HepG2 (cell line): ENCODE data around the gene RRBP1. TPM values are rescaled to one million over a fixed set of nuclear protein-coding genes. Genes with fewer than 3 reads are reported as not detected.

Source experiments
- ATAD3A ChIP-seq: sonication (generic); formaldehyde crosslinking; IDR thresholded peaks from 2 replicates; pipeline ENCODE4 v1.4.0; 2020; ENCODE audit warnings: missing genetic modification reagents
- CC2D1A ChIP-seq: sonication (generic); formaldehyde crosslinking; IDR thresholded peaks from 2 replicates; pipeline ENCODE4 v1.8.1; 2023; ENCODE audit warnings: mild to moderate bottlenecking, missing genetic modification reagents
- FOSL2 ChIP-seq: sonication (generic); formaldehyde crosslinking; IDR thresholded peaks from 2 replicates; pipeline ENCODE4 v1.4.0; 2020; ENCODE audit warnings: missing genetic modification reagents
- KLF12 ChIP-seq: sonication (generic); formaldehyde crosslinking; IDR thresholded peaks from 2 replicates; pipeline ENCODE4 v1.4.0; 2020; ENCODE audit warnings: missing genetic modification reagents, borderline replicate concordance
- NAIF1 ChIP-seq: sonication (generic); formaldehyde crosslinking; IDR thresholded peaks from 2 replicates; pipeline ENCODE4 v1.5.0; 2020; ENCODE audit warnings: mild to moderate bottlenecking, missing genetic modification reagents, borderline replicate concordance
- NR1H2 ChIP-seq: sonication (generic); formaldehyde crosslinking; IDR thresholded peaks from 2 replicates; pipeline ENCODE4 v1.8.1; 2022; ENCODE audit warnings: low read depth, missing genetic modification reagents, borderline replicate concordance
- RORA ChIP-seq: sonication (generic); formaldehyde crosslinking; IDR thresholded peaks from 2 replicates; pipeline ENCODE4 v1.5.0; 2020; ENCODE audit warnings: mild to moderate bottlenecking, missing genetic modification reagents, moderate library complexity
- TAF1 ChIP-seq: sonication (generic); formaldehyde crosslinking; IDR thresholded peaks from 2 replicates; pipeline ENCODE4 v1.4.0; 2020; ENCODE audit warnings: missing genetic modification reagents
- U2AF1 ChIP-seq: fragments of 200-400 bp; formaldehyde crosslinking; optimal IDR thresholded peaks from 2 replicates; pipeline ENCODE3; 2017; ENCODE audit warnings: mild to moderate bottlenecking, low read depth, low read length
- ZBTB21 ChIP-seq: sonication (generic); formaldehyde crosslinking; IDR thresholded peaks from 2 replicates; pipeline ENCODE4 v1.4.0; 2020; ENCODE audit warnings: missing genetic modification reagents
- ZBTB3 ChIP-seq: sonication (generic); formaldehyde crosslinking; IDR thresholded peaks from 2 replicates; pipeline ENCODE4 v1.4.0; 2020; ENCODE audit warnings: low read depth, mild to moderate bottlenecking, moderate library complexity, missing genetic modification reagents, borderline replicate concordance
- ZFP36 ChIP-seq: fragments of 150-350 bp; IDR thresholded peaks from 2 replicates; pipeline ENCODE4 v1.6.1; 2018; ENCODE audit warnings: borderline replicate concordance, low read length, low read depth; ENCODE audit not compliant: partially characterized antibody
- ZNF207 ChIP-seq: fragments of 450-650 bp; IDR thresholded peaks from 2 replicates; pipeline ENCODE4 v1.6.1; 2016; ENCODE audit warnings: antibody characterized with exemption, borderline replicate concordance
- ZNF33B ChIP-seq: sonication (generic); formaldehyde crosslinking; IDR thresholded peaks from 2 replicates; pipeline ENCODE4 v1.5.1; 2020; ENCODE audit warnings: mild to moderate bottlenecking, missing genetic modification reagents
- ZNF484 ChIP-seq: sonication (generic); formaldehyde crosslinking; IDR thresholded peaks from 2 replicates; pipeline ENCODE4 v1.5.1; 2020; ENCODE audit warnings: mild to moderate bottlenecking, low read depth, missing genetic modification reagents, borderline replicate concordance
- ZNF496 ChIP-seq: sonication (generic); formaldehyde crosslinking; IDR thresholded peaks from 2 replicates; pipeline ENCODE4 v1.8.1; 2023; ENCODE audit warnings: mild to moderate bottlenecking, moderate library complexity, missing genetic modification reagents; ENCODE audit not compliant: insufficient replicate concordance
- ZNF615 ChIP-seq: sonication (generic); formaldehyde crosslinking; IDR thresholded peaks from 2 replicates; pipeline ENCODE4 v1.5.0; 2020; ENCODE audit warnings: mild to moderate bottlenecking, missing genetic modification reagents, borderline replicate concordance
- ZNF616 ChIP-seq: sonication (generic); formaldehyde crosslinking; IDR thresholded peaks from 2 replicates; pipeline ENCODE4 v1.5.0; 2020; ENCODE audit warnings: low read depth, mild to moderate bottlenecking, missing genetic modification reagents
- ZNF7 ChIP-seq: IDR thresholded peaks from 2 replicates; pipeline ENCODE4 v1.6.1; 2016; ENCODE audit warnings: missing biosample characterization, missing genetic modification reagents
- ZNF713 ChIP-seq: sonication (generic); formaldehyde crosslinking; IDR thresholded peaks from 2 replicates; pipeline ENCODE4 v1.4.0; 2020; ENCODE audit warnings: mild to moderate bottlenecking, missing genetic modification reagents
- polyA plus RNA-seq, 8 experiments: library from polyadenylated mRNA; depleted of rRNA in 3 of 8; stranded (reverse) in 7 of 8; unstranded in 1 of 8; fragments of >200 nt; fragmentation: Illumina TruSeq in 4 of 8; extraction: Trizol in 4 of 8; gene quantifications; 2 replicates each; pipeline versions ENCODE4 v1.2.1 to v1.2.3, GENCODE V29; 2011 to 2016; ENCODE audit warnings: low read depth in 4 of 8, missing spikeins in 1 of 8, mixed read lengths in 1 of 8; ENCODE audit not compliant: insufficient read depth in 1 of 8
- total RNA-seq, 5 experiments: library from RNA; depleted of rRNA; stranded (reverse); fragments of >200 nt; fragmentation: Illumina TruSeq; extraction: Trizol; gene quantifications; 2 replicates each; pipeline ENCODE4 v1.2.3, GENCODE V29; 2016; ENCODE audit warnings: low read depth in 1 of 5
- TF ChIP-seq, protein P1 (sequence below): IDR thresholded peaks from 2 replicates; pipeline ENCODE4 v1.6.1; 2016; ENCODE audit warnings: low read depth, control low read depth
- TF ChIP-seq, protein P2 (sequence below): fragments of 450-650 bp; IDR thresholded peaks from 2 replicates; pipeline ENCODE4 v1.6.1; 2016
- TF ChIP-seq, protein P3 (sequence below): sonication (generic); formaldehyde crosslinking; IDR thresholded peaks from 2 replicates; pipeline ENCODE4 v1.8.1; 2023; ENCODE audit warnings: mild to moderate bottlenecking, inconsistent platforms, moderate library complexity, missing genetic modification reagents, borderline replicate concordance
- TF ChIP-seq, protein P4 (sequence below): sonication (generic); formaldehyde crosslinking; IDR thresholded peaks from 2 replicates; pipeline ENCODE4 v1.4.0; 2020; ENCODE audit warnings: missing genetic modification reagents, borderline replicate concordance

The RRBP1 gene
- total and polyA plus RNA-seq, 2 of the 13 experiments (the other 11 are each of a cell fraction or from before 2014, with no cell fraction given), result 150 to 222 TPM

DNA sequence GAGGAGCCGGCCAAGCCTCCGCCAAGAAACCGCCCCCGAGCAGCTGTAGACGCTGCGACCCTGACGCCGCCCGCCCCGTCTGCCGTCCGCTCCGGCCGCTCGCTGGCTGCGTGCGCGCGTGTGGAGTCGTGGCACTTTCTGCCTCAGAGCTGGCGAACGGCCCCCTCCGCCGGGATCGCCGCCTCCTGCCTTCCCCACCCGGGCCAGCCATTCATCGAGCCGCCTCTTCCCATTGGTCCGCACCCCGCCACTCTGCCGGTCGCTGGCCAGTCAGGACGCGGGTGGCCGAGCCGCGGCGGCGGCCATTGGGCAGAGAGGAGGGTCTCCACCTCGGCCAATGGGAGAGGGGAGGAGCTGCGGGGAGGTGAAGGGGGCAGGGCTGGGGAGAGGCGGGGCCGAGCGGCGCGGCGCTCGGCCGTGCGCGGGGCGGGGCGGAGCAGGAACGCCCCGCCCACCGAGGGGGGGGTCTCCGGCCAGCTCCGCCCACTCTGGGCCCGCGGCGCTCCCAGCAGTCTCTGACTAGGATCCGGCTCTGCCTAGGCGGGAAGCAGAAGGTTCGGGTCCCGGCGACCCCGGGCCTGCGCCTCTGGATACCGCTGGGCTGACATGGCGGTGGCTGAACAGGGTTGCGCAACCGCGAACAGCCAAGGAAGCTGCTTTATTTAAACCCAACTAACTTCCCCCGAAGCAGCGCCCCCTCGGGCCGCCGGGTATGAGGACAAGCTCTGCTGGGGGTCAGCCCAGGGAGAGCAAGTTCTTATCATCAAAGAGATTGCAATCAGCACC, at the start of gene RRBP1 (continued):
- TF ChIP-seq ZNF484 (CRISPR knock-in tag) (peak; percentile 56; the same call in 1 of the 2 replicates), ZNF713 (CRISPR knock-in tag) (peak; percentile 36; the same call in 1 of the 2 replicates), TAF1 (CRISPR knock-in tag) (peak; percentile 100), ZFP36 (no peak), ZNF616 (0 out of 2 replicates have a peak, but pooled peaks have one; percentile 57), NAIF1 (CRISPR knock-in tag) (no peak), ZNF207 (no peak), ZBTB3 (no peak), ZNF33B (CRISPR knock-in tag) (peak; percentile 78; the same call in 1 of the 2 replicates), CC2D1A (no peak), ZNF615 (CRISPR knock-in tag) (no peak), ZNF496 (CRISPR knock-in tag) (no peak), NR1H2 (CRISPR knock-in tag) (0 out of 2 replicates have a peak, but pooled peaks have one; percentile 70), ATAD3A (CRISPR knock-in tag) (0 out of 2 replicates have a peak, but pooled peaks have one; percentile 81), U2AF1 (no peak), KLF12 (CRISPR knock-in tag) (0 out of 2 replicates have a peak, but pooled peaks have one; percentile 79), RORA (no peak), ZNF7 (CRISPR knock-in tag) (no peak), FOSL2 (CRISPR knock-in tag) (peak; percentile 76), ZBTB21 (CRISPR knock-in tag) (peak; percentile 65)
- TF ChIP-seq, protein P1, sequence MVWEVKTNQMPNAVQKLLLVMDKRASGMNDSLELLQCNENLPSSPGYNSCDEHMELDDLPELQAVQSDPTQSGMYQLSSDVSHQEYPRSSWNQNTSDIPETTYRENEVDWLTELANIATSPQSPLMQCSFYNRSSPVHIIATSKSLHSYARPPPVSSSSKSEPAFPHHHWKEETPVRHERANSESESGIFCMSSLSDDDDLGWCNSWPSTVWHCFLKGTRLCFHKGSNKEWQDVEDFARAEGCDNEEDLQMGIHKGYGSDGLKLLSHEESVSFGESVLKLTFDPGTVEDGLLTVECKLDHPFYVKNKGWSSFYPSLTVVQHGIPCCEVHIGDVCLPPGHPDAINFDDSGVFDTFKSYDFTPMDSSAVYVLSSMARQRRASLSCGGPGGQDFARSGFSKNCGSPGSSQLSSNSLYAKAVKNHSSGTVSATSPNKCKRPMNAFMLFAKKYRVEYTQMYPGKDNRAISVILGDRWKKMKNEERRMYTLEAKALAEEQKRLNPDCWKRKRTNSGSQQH (CRISPR knock-in tag), result peak; percentile 89; the same call in 1 of the 2 replicates
- TF ChIP-seq, protein P2, sequence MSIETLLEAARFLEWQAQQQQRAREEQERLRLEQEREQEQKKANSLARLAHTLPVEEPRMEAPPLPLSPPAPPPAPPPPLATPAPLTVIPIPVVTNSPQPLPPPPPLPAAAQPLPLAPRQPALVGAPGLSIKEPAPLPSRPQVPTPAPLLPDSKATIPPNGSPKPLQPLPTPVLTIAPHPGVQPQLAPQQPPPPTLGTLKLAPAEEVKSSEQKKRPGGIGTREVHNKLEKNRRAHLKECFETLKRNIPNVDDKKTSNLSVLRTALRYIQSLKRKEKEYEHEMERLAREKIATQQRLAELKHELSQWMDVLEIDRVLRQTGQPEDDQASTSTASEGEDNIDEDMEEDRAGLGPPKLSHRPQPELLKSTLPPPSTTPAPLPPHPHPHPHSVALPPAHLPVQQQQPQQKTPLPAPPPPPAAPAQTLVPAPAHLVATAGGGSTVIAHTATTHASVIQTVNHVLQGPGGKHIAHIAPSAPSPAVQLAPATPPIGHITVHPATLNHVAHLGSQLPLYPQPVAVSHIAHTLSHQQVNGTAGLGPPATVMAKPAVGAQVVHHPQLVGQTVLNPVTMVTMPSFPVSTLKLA, result no peak; the same call in none of the 2 replicates
- TF ChIP-seq, protein P3, sequence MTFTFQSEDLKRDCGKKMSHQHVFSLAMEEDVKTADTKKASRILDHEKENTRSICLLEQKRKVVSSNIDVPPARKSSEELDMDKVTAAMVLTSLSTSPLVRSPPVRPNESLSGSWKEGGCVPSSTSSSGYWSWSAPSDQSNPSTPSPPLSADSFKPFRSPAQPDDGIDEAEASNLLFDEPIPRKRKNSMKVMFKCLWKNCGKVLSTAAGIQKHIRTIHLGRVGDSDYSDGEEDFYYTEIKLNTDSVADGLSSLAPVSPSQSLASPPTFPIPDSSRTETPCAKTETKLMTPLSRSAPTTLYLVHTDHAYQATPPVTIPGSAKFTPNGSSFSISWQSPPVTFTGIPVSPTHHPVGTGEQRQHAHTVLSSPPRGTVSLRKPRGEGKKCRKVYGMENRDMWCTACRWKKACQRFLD (CRISPR knock-in tag), result no peak
- TF ChIP-seq, protein P4, sequence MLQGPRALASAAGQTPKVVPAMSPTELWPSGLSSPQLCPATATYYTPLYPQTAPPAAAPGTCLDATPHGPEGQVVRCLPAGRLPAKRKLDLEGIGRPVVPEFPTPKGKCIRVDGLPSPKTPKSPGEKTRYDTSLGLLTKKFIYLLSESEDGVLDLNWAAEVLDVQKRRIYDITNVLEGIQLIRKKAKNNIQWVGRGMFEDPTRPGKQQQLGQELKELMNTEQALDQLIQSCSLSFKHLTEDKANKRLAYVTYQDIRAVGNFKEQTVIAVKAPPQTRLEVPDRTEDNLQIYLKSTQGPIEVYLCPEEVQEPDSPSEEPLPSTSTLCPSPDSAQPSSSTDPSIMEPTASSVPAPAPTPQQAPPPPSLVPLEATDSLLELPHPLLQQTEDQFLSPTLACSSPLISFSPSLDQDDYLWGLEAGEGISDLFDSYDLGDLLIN (CRISPR knock-in tag), result peak; percentile 95; the same call in 1 of the 2 replicates
